Transverse colon (tissue), 4 donors: Measurements from ENCODE around the gene LCE1C. TPM values are rescaled to one million over a fixed set of nuclear protein-coding genes. Genes with fewer than 3 reads are reported as not detected.

Experiments used
- DNase-seq: peaks from one replicate; pipeline ENCODE4 v3.0.0-alpha.2; 2019
- H3K27ac ChIP-seq, 4 donors: fragments of 200-600 bp; sonication (generic); 2 replicates each; pipeline ENCODE4 v1.5.1; 2016 to 2018; ENCODE audit warnings: inconsistent platforms in 4 of 4
- H3K27me3 ChIP-seq: fragments of 200-600 bp; sonication (generic); 2 replicates; pipeline ENCODE4 v1.5.1; 2017; ENCODE audit warnings: inconsistent platforms
- H3K36me3 ChIP-seq, 4 donors: fragments of 200-600 bp; sonication (generic); 2 replicates each; pipeline ENCODE4 v1.5.1; 2017 to 2019; ENCODE audit warnings: inconsistent platforms in 4 of 4
- H3K4me1 ChIP-seq, 4 donors: fragments of 200-600 bp; sonication (generic); 2 replicates each; pipeline ENCODE4 v1.5.1; 2017 to 2020; ENCODE audit warnings: inconsistent platforms in 4 of 4
- H3K4me3 ChIP-seq, 4 donors: fragments of 200-600 bp; sonication (generic); 1 replicate in 1 of 4; 2 replicates in 3 of 4; pipeline versions ENCODE4 v1.5.1 to v1.6.1; 2017 to 2019; ENCODE audit warnings: inconsistent platforms in 4 of 4
- H3K9me3 ChIP-seq, 2 donors: fragments of 200-600 bp; sonication (generic); 2 replicates each; pipeline ENCODE4 v1.5.1; 2017 to 2019; ENCODE audit warnings: inconsistent platforms in 2 of 2
- EP300 ChIP-seq: sonication (generic); formaldehyde crosslinking; IDR thresholded peaks from one replicate; pipeline ENCODE4 v1.6.1; 2017; ENCODE audit warnings: antibody characterized with exemption, low read depth
- POLR2A ChIP-seq: fragments of 450-650 bp; IDR thresholded peaks from one replicate; pipeline ENCODE4 v1.6.1; 2016; ENCODE audit warnings: antibody characterized with exemption, mild to moderate bottlenecking, moderate library complexity
- POLR2AphosphoS5 ChIP-seq, 3 donors: sonication (generic); formaldehyde crosslinking; IDR thresholded peaks; one replicate each; pipeline ENCODE4 v1.6.1; 2016; ENCODE audit warnings: antibody characterized with exemption in 3 of 3
- WGBS, 2 donors: methylation state at CpG; one replicate each; pipeline ENCODE4 v1.1.5; 2018; ENCODE audit warnings: low coverage in 1 of 2; 5-methylcytosine and 5-hydroxymethylcytosine counted together
- in situ Hi-C, 4 donors: fragments of 200-750 bp; cut with MboI; loops; one replicate each; pipeline versions ENCODE4 v1.15.0 to v1.15.1; 2017; ENCODE audit warnings: low sequenced_read_pairs in 3 of 4, low pct_ligation_motif_present in 1 of 4, low pct_unique_long_range_greater_than_20kb in 1 of 4
- intact Hi-C: fragments of 100-400 bp; cut with DNase I; formaldehyde crosslinking; loops from one replicate; pipeline ENCODE4 v1.15.1; 2023; ENCODE audit warnings: low total_unique reads
- total RNA-seq, 4 donors: library from RNA; depleted of rRNA; stranded (reverse); fragments of >200 nt; gene quantifications; one replicate each; pipeline ENCODE4 v1.1.0, GENCODE V29; 2016
- TF ChIP-seq, protein P1 (sequence below), 5 experiments: fragments of 200-600 bp in 3 of 5; fragments of 450-650 bp in 2 of 5; sonication (generic) in 3 of 5; IDR thresholded peaks; 1 replicate in 2 of 5; 2 replicates in 3 of 5; pipeline ENCODE4 v1.5.1; 2016 to 2017; ENCODE audit warnings: antibody characterized with exemption in 5 of 5, inconsistent platforms in 3 of 5, mild to moderate bottlenecking in 2 of 5, moderate library complexity in 1 of 5

The LCE1C gene
- total RNA-seq, 4 donors from 2014 or later, result not detected

DNA sequence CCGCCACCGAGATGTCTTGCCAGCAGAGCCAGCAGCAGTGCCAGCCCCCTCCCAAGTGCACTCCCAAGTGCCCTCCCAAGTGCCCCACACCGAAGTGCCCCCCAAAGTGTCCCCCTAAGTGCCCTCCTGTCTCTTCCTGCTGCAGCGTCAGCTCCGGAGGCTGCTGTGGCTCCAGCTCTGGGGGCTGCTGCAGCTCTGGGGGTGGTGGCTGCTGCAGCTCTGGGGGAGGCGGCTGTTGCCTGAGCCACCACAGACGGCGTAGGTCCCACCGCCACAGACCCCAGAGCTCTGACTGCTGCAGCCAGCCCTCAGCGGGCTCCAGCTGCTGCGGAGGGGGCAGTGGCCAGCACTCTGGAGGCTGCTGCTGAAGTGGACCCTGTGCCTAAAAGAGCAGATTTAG, 30.1 kb downstream of the LCE1C start:
- TF ChIP-seq POLR2AphosphoS5 (IDR thresholded peaks at IDR 0.05) (no peak), POLR2A (no peak), EP300 (no peak)
- TF ChIP-seq, protein P1, sequence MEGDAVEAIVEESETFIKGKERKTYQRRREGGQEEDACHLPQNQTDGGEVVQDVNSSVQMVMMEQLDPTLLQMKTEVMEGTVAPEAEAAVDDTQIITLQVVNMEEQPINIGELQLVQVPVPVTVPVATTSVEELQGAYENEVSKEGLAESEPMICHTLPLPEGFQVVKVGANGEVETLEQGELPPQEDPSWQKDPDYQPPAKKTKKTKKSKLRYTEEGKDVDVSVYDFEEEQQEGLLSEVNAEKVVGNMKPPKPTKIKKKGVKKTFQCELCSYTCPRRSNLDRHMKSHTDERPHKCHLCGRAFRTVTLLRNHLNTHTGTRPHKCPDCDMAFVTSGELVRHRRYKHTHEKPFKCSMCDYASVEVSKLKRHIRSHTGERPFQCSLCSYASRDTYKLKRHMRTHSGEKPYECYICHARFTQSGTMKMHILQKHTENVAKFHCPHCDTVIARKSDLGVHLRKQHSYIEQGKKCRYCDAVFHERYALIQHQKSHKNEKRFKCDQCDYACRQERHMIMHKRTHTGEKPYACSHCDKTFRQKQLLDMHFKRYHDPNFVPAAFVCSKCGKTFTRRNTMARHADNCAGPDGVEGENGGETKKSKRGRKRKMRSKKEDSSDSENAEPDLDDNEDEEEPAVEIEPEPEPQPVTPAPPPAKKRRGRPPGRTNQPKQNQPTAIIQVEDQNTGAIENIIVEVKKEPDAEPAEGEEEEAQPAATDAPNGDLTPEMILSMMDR (IDR thresholded peaks at IDR 0.05), result no peak
- H3K9me3 ChIP-seq, result no peaks in the 10 kb centered on the region
- WGBS, 2 donors, result 76 to 100% methylated on average over 1 to 10 of the region's 11 CpGs
- no peak overlapping the region for H3K27ac ChIP-seq
- no peak for DNase-seq
- in situ Hi-C loops, result no loop called here
- H3K27me3 ChIP-seq, result no peaks in the 10 kb centered on the region
- no peaks in the 10 kb centered on the region for H3K36me3 ChIP-seq
- H3K4me3 ChIP-seq, result no peak overlapping the region
- H3K4me1 ChIP-seq, result no peaks in the 10 kb centered on the region
- intact Hi-C loops, result no loop called here

DNA sequence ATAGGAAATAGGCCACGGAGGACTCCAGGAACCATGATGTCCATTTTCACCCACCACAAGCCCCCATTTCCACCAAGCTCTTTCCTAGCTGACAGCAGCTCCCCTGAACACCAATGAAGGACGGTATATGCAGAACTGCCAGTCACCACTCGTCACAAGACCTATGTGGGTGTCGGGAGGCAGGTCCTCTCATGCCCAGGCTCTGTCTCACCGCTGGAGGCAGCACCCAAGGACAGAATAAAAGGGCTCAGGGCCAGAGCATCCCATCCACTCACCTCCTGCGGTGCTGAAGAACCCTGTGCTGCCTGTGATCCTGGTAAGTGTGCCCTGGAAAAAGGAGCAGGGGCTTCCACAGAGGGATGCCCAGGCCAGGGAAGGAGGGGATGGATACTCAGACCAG, 31.6 kb downstream of the LCE1C start, which contains the start of gene LCE1F:
Gene LCE1F (plus strand): TSS at position 266 of the 400 bp plus-strand sequence. CDS start 1,232 bp downstream, outside the sequence.
- H3K4me3 ChIP-seq, result no peak within 1 kb of the TSS
- H3K9me3 ChIP-seq, result no peaks in the 10 kb centered on the region

DNA sequence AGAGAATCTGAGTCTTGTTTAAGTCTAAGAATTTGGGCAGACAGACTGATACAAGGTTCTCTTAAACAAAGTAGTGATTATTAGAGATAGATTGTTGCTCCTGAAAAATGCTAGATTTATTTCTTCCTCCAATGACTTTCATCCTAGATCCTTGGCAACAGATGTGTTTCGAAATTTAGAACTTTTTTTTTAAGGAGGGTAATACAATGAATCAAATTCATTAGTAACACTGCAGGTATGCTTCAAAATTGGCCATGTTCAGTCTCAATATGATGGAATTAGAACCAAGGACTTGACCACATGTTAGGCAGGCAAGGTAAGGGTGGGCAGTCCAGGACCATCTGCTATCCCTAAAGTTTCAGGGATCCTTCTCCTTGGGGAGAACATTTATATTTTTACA, 36.0 kb downstream of the LCE1C start:
- WGBS, 2 donors, result 67 to 70% methylated on average over 1 of the region's 1 CpG
- no peak for TF ChIP-seq POLR2A
- TF ChIP-seq EP300, result no peak
- TF ChIP-seq, protein P1 (IDR thresholded peaks at IDR 0.05), result no peak
- no peak for TF ChIP-seq POLR2AphosphoS5 (IDR thresholded peaks at IDR 0.05)
- intact Hi-C loops, result no loop called here
- Histone ChIP-seq H3K4me3 (no peak overlapping the region), H3K27ac (no peak overlapping the region), H3K9me3 (no peaks in the 10 kb centered on the region), H3K4me1 (no peaks in the 10 kb centered on the region), H3K36me3 (no peaks in the 10 kb centered on the region), H3K27me3 (no peaks in the 10 kb centered on the region)
- DNase-seq, result no peak
- in situ Hi-C loops, result no loop called here

More for the DNA sequence above, 31.6 kb downstream of the LCE1C start, which contains the start of gene LCE1F:
- 58% methylated on average over 6 of the region's 6 CpGs; no CpG with 5 or more reads in 1 of the 2 donors for WGBS, 2 donors
- H3K27ac ChIP-seq, result no peak within 1 kb of the TSS
- in situ Hi-C loops (no loop called here), intact Hi-C loops (no loop called here)
- no peaks in the 10 kb centered on the region for H3K4me1 ChIP-seq
- no peaks in the 10 kb centered on the region for H3K27me3 ChIP-seq
- TF ChIP-seq, protein P1 (IDR thresholded peaks at IDR 0.05), result no peak
- TF ChIP-seq POLR2A (no peak), EP300 (no peak), POLR2AphosphoS5 (IDR thresholded peaks at IDR 0.05) (no peak)
- no peak for DNase-seq
- H3K36me3 ChIP-seq, result no peaks in the 10 kb centered on the region

DNA sequence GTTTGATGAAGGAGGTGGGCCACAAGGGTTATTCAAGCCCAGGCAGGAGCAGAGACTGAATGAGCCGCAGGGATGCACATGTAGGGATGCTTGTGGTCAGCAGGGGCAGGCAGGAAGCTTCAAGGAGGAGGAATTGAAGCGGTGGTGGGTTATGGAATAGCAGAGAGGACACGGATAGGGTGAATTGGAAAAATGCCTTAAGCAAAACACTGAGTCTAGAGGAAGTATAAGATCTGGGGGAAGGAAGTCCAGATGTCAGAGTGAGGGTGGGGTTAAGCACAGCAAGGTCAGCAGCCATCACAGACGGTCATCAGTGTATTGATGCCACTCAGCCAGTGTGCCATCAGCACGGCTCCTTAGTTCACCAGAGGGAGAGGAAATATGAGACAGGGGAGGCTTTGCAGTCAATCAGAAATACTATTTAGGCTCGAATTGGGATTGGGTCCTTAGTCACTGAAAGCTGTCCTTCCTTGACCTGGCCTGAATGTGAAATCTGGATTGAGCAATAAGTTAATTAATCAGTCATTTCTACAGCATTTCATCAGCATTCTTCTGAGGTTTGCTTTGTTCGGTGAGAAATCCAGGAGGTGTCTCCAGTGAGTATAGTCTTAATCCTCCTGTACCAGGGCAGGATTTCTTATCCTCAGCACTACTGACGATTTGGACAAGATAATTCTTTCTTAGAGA, 37.5 kb downstream of the LCE1C start:
- intact Hi-C loops, result no loop called here
- no peak for TF ChIP-seq POLR2AphosphoS5 (IDR thresholded peaks at IDR 0.05)
- TF ChIP-seq, protein P1 (IDR thresholded peaks at IDR 0.05), result no peak
- TF ChIP-seq POLR2A, result no peak
- TF ChIP-seq EP300, result no peak

More for the DNA sequence above, 37.5 kb downstream of the LCE1C start:
- Histone ChIP-seq H3K4me3 (no peak overlapping the region), H3K36me3 (no peaks in the 10 kb centered on the region), H3K4me1 (no peaks in the 10 kb centered on the region), H3K27ac (no peak overlapping the region), H3K9me3 (no peaks in the 10 kb centered on the region), H3K27me3 (no peaks in the 10 kb centered on the region)
- in situ Hi-C loops, result no loop called here
- no peak for DNase-seq
- 38 to 57% methylated on average over 6 to 8 of the region's 8 CpGs for WGBS, 2 donors
